ENCODE measurements around the gene GH2.
"Not testable (repeated sequence)": the region's sequence is repeated elsewhere in the genome, so short reads cannot be mapped to it uniquely, and the experiment has no call there.

Gene GH2

GRCh38 chr17:63874061-63874626 lies 7.6 kb downstream of the GH2 start:
- not testable (repeated sequence) for DNase-seq (ENCODE audit: low spot score)

- not testable (repeated sequence) for DNase-seq (ENCODE audit: low spot score)
Measured at GRCh38 chr17:63873577-63873976, 8.2 kb downstream of the GH2 start, which contains the start of gene CSH2. TSS of gene CSH2 (minus strand) at chr17:63873677. CDS start at chr17:63873614, 63 bp downstream.

DNA sequence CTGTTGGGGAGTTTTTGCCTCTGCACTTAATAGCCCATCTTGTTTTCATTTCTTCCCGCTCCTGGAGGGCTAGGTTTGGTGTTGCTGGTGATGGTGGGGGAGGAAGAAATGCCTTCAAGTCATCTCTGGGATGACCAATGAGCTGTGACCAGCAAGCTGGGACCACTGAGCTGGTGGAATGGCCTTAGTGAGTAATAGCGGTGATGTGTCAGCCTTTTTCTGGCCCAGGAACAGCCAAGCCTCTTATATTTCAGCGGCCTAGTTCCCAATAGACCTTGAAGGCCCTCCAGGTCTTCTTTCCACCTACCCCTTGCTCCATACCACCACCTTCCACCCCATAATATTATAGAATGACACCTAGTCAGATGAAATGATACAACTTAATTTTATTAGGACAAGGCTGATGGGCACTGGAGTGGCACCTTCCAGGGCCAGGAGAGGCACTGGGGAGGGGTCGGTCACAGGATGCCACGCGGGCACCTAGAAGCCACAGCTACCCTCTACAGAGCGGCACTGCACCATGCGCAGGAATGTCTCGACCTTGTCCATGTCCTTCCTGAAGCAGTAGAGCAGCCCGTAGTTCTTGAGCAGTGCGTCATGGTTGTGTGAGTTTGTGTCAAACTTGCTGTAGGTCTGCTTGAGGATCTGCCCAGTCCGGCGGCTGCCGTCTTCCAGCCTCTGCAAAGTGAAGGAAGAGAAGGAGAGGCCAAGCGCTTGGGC lies 9.9 kb downstream of the GH2 start:
- DNase-seq (ENCODE audit: low spot score) = not testable (repeated sequence)

GRCh38 chr17:63870292-63870665 lies 11.5 kb downstream of the GH2 start:
- DNase-seq (ENCODE audit: low spot score) = not testable (repeated sequence)

DNA sequence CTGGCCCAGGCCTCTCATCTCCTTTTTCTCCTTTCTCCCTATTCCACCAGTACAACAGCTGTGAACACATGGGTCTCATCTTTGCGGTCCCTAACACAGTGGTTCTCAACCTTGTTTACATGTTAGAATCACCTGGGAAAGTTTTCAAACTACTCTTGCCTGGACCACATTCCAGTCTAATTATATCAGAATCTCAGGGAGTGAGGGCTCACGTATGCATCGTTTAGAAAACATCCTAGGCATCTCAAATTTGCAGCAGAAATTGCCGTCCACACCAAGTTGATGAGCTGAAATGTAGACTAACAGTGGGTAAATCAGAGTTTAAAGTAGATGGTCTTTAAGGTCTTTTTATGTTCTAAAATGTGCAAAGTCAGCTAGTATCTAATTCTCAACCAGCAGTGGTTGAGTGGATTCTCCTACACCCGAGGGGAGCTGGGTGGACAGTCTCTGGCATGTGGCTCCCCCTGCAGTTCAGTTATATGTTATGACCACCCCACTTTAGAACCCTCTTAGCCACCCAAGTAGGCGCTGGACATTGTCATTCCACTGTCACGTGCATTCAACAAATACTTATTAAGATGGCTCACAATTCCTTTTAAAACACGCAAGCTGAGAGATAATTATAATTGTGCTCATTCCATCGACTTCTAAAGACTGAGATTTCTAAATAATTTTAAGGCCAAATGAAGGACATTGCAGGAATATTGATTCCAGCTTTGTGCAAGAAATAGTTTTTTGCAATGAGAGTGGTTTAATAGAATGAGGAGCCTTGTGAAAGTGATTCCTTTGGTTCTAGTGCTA lies 12.1 kb downstream of the GH2 start:
- not testable (repeated sequence) for DNase-seq (ENCODE audit: low spot score)

GRCh38 chr17:63866625-63867024 lies 15.1 kb downstream of the GH2 start:
- not testable (repeated sequence) for DNase-seq (ENCODE audit: low spot score)

GRCh38 chr17:63859257-63859656 lies 22.5 kb downstream of the GH2 start:
- no peak for DNase-seq (ENCODE audit: low spot score)

DNA sequence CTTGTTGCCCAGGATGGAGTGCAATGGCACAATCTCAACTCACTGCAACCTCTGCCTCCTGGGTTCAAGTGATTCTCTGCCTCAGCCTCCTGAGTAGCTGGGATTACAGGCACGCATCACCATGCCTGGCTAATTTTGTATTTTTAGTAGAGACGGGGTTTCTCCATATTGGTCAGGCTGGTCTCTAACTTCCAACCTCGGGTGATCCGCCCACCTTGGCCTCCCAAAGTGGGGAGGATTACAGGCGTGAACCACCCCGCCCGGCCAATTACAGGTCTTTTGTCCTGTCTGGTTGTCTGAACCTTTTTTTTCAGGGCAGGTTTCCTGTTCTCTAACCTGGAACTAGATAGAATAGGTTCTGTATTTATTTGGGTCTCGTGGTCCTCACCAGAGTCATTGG lies 25.3 kb downstream of the GH2 start:
- not testable (repeated sequence) for DNase-seq (ENCODE audit: low spot score)

DNA sequence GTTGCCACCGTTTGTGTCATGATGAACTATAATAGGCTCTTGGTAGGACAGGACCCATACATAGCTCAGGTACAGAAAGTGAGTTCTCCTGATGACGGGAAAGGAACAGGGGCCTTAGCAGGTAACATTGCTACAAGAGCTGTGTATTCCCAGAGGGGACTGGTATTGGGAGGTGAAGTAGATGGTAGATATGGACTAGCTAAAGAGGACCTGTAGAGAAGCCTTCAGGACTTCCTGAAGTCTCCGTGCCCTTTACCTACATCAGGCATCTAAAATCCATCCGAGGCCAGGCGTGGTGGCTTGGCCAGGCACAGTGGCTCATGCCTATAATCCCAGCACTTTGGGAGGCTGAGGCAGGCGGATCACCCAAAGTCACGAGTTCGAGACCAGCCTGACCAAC lies 26.6 kb downstream of the GH2 start:
- no peak for DNase-seq (ENCODE audit: low spot score)

DNA sequence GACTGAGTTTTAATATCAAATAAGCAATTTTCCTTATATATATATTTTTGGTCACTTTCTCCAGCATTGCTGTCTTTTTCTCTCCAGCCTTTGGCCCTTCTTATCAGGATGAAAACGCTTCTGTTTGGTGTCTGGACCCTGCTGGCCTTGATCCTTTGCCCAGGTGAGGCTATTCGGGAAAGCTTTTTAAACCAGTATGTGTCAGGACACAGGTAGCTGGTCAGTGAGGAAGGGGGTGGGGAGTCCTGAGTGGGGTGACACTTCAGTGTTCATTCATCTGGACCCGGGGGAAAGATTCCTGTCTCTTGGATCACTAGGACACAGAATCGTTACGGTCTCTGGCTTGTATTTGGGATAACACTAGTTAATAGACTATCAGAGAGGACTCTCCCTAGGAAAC lies 27.0 kb downstream of the GH2 start:
- no peak for DNase-seq (ENCODE audit: low spot score)

- DNase-seq (ENCODE audit: low spot score) = no peak
Measured at GRCh38 chr17:63853260-63853659, 28.5 kb downstream of the GH2 start.

DNA sequence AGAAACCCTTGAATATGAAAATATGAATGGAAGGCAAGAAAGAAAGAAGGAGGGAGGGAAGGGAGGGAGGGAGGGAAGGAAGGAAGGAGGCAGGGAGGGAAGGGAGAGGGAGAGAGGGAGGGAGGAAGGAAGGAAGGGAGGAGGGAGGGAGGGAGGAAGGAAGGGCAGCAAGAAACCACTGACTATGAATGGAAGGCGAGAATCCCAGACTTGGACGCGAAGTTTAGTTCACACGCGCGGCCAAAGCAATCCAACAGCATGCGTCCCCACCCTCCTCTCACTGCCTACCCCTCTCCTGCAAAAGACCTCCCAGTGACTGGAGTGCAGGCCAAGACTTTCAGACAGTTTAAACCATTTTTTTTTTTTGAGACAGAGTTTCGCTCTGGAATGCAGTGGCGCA lies 31.3 kb downstream of the GH2 start:
- DNase-seq (ENCODE audit: low spot score) = no peak

- no peak for DNase-seq (ENCODE audit: low spot score)
Measured at GRCh38 chr17:63848834-63849689, 32.7 kb downstream of the GH2 start.

DNA sequence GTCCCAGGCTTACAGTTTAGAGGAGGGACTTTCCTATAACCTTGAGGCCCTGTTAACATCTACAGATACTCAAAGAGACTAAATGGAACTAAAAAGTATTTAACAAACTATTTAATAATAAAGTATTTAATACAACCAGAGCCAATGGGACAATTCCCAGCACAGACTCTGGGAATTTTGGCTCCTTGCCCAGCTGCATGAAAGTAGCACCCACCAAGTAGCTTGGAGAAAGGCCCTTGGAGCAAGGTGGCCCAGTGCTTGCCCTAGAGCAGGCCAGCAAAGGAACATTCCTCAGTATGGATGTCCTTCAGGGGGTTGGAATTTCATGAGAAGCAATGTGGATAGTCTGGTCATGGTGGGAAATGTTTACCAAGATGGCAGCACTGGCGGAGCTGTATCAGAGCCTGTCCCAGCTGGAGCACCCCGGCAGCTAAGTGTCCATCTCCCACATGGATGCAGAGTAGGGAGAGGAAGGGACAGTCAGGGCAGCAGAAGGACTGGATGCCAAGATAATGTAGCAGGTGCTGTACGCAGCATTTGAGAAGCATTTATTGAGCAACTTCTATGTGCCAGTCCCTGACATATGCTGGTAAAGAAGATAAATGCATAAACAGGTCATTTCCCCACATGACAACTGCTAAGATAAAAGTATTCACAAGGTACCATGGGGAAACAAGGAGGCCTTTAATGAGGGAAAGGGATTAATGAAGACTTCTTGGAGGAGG lies 34.1 kb downstream of the GH2 start:
- DNase-seq (ENCODE audit: low spot score) = no peak

DNA sequence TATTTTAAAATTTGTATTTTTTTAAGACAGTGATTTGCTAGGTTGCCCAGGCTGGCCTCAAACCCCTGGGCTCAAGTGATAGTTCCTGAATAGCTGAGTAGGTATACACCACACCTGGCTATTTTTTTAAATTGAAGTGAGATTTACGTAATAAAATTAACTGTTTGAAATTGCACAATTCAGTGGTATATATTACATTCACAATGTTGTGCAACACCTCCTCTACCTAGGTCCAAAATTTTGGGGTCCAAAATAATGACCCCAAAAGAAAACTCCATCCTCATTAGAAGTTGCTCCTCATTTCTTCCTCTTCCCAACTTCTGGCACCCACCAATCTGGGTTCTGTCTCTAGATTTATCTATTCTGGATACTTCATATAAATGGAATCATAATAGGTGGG lies 36.2 kb downstream of the GH2 start:
- no peak for DNase-seq (ENCODE audit: low spot score)

- DNase-seq (ENCODE audit: low spot score) = no peak
Measured at GRCh38 chr17:63843910-63844677, 37.6 kb downstream of the GH2 start.

DNA sequence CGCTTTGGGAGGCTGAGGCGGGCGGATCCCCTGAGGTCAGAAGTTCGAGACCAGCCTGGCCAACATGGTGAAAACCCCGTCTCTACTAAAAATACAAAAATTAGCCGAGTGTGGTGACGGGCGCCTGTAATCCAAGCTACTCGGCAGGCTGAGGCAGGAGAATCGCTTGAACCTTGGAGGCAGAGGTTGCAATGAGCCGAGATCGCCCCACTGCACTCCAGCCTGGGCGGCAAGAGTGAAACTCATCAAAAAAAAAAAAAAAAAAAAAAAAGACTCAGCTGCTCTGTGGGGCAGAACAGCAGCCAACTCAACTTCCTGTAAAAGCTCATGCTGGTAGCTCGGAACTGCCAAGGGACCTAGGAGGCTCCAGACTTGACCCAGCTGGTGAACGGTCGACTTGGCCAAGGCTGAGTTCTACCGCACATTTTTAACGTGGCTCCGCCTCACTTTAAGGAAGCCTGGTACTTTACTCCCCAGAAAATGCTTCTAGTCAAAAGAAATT lies 38.3 kb downstream of the GH2 start:
- peak; percentile 70 for DNase-seq (ENCODE audit: low spot score)

GRCh38 chr17:63842540-63843386 lies 39.0 kb downstream of the GH2 start, which contains the start of gene SMARCD2:
TSS of gene SMARCD2 (minus strand) at chr17:63842685. CDS start at chr17:63842674, 11 bp downstream.
- peak; percentile 97 for DNase-seq (ENCODE audit: low spot score)

DNA sequence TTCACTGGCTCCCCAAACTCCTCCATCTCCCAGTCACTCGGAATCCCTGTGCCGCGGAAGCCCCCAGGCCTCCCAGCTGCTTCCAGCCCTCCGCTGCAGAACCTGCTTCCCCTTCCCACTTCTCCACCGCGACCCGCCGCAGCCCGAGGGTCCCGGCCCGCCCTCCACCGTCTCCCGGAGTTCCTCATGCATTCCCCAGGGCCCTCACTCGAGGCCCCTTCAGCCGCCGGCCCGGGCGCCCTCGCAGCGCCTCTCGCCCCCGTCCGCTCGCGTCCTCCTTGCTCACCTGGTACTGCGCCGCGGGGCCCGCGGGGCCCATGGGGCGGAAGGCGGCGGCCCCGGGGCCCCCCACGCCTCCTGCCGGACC lies 39.6 kb downstream of the GH2 start:
- peak; percentile 30 for DNase-seq (ENCODE audit: low spot score)

Measured in RKO (cell line).